Measurements from ENCODE around the gene RCL1.

RCL1 gene

GRCh38 chr9:4814913-4815312, 22.2 kb downstream of the RCL1 start:
- Mint-ChIP-seq H3K27me3 (no peaks in the 10 kb centered on the region), H3K4me3 (no peak overlapping the region), H3K4me1 (peaks cover 42% of the 10 kb centered on the region), H3K27ac (peak overlapping the region; percentile 76), H3K9me3 (peaks cover 17% of the 10 kb centered on the region), H3K36me3 (ENCODE audit: low read depth) (peaks cover 16% of the 10 kb centered on the region)
- ATAC-seq (no peak), DNase-seq (no peak)

- H3K4me3 Mint-ChIP-seq, result no peak overlapping the region
- no peaks in the 10 kb centered on the region for H3K27me3 Mint-ChIP-seq
- H3K4me1 Mint-ChIP-seq, result peaks cover 38% of the 10 kb centered on the region
- DNase-seq (no peak), ATAC-seq (no peak)
- H3K36me3 Mint-ChIP-seq (ENCODE audit: low read depth), result peaks cover 11% of the 10 kb centered on the region
- H3K27ac Mint-ChIP-seq, result peak overlapping the region; percentile 76
- H3K9me3 Mint-ChIP-seq, result peaks cover 14% of the 10 kb centered on the region
Observed at GRCh38 chr9:4815381-4815956, 22.7 kb downstream of the RCL1 start.

- no peak overlapping the region for H3K27ac Mint-ChIP-seq
- H3K9me3 Mint-ChIP-seq, result no peaks in the 10 kb centered on the region
- H3K4me3 Mint-ChIP-seq, result no peak overlapping the region
- peaks cover 7% of the 10 kb centered on the region for H3K36me3 Mint-ChIP-seq (ENCODE audit: low read depth)
- no peaks in the 10 kb centered on the region for H3K27me3 Mint-ChIP-seq
- DNase-seq, result no peak
- H3K4me1 Mint-ChIP-seq, result peaks cover 26% of the 10 kb centered on the region
- no peak for ATAC-seq
Observed at GRCh38 chr9:4820168-4820567, 27.4 kb downstream of the RCL1 start.

GRCh38 chr9:4821133-4821532, 28.4 kb downstream of the RCL1 start:
- Mint-ChIP-seq H3K27ac (no peak overlapping the region), H3K27me3 (no peaks in the 10 kb centered on the region), H3K4me3 (no peak overlapping the region), H3K4me1 (peaks cover 16% of the 10 kb centered on the region), H3K36me3 (ENCODE audit: low read depth) (peaks cover 7% of the 10 kb centered on the region), H3K9me3 (no peaks in the 10 kb centered on the region)
- DNase-seq (no peak), ATAC-seq (no peak)

GRCh38 chr9:4822057-4822456, 29.3 kb downstream of the RCL1 start:
- Mint-ChIP-seq H3K4me1 (peaks cover 16% of the 10 kb centered on the region), H3K9me3 (no peaks in the 10 kb centered on the region), H3K36me3 (ENCODE audit: low read depth) (peaks cover 11% of the 10 kb centered on the region), H3K4me3 (no peak overlapping the region), H3K27ac (no peak overlapping the region), H3K27me3 (no peaks in the 10 kb centered on the region)
- no peak for DNase-seq
- no peak for ATAC-seq

- Mint-ChIP-seq H3K27ac (no peak overlapping the region), H3K4me1 (peaks cover 8% of the 10 kb centered on the region), H3K4me3 (no peak overlapping the region), H3K36me3 (ENCODE audit: low read depth) (peaks cover 23% of the 10 kb centered on the region), H3K27me3 (no peaks in the 10 kb centered on the region), H3K9me3 (no peaks in the 10 kb centered on the region)
- no peak for DNase-seq
- ATAC-seq, result no peak
Observed at GRCh38 chr9:4826417-4827166, 33.8 kb downstream of the RCL1 start.

- Mint-ChIP-seq H3K4me1 (peaks cover 8% of the 10 kb centered on the region), H3K4me3 (no peak overlapping the region), H3K36me3 (ENCODE audit: low read depth) (peaks cover 27% of the 10 kb centered on the region), H3K27ac (no peak overlapping the region), H3K27me3 (no peaks in the 10 kb centered on the region), H3K9me3 (no peaks in the 10 kb centered on the region)
- ATAC-seq (no peak), DNase-seq (no peak)
Observed at GRCh38 chr9:4827224-4827623, 34.5 kb downstream of the RCL1 start.

GRCh38 chr9:4828761-4829160, 36.0 kb downstream of the RCL1 start:
- no peaks in the 10 kb centered on the region for H3K9me3 Mint-ChIP-seq
- ATAC-seq (no peak), DNase-seq (no peak)
- H3K36me3 Mint-ChIP-seq (ENCODE audit: low read depth), result peaks cover 38% of the 10 kb centered on the region
- no peak overlapping the region for H3K27ac Mint-ChIP-seq
- H3K4me3 Mint-ChIP-seq, result no peak overlapping the region
- H3K4me1 Mint-ChIP-seq, result peaks cover 21% of the 10 kb centered on the region
- no peaks in the 10 kb centered on the region for H3K27me3 Mint-ChIP-seq

- no peak overlapping the region for H3K27ac Mint-ChIP-seq
- H3K4me1 Mint-ChIP-seq, result peaks cover 32% of the 10 kb centered on the region
- H3K27me3 Mint-ChIP-seq, result no peaks in the 10 kb centered on the region
- peaks cover 43% of the 10 kb centered on the region for H3K36me3 Mint-ChIP-seq (ENCODE audit: low read depth)
- DNase-seq (no peak), ATAC-seq (no peak)
- no peaks in the 10 kb centered on the region for H3K9me3 Mint-ChIP-seq
- H3K4me3 Mint-ChIP-seq, result no peak overlapping the region
Observed at GRCh38 chr9:4829969-4830368, 37.2 kb downstream of the RCL1 start.

GRCh38 chr9:4830699-4831098, 38.0 kb downstream of the RCL1 start:
- no peak overlapping the region for H3K27ac Mint-ChIP-seq
- H3K9me3 Mint-ChIP-seq, result no peaks in the 10 kb centered on the region
- H3K36me3 Mint-ChIP-seq (ENCODE audit: low read depth), result peaks cover 49% of the 10 kb centered on the region
- ATAC-seq, result no peak
- DNase-seq, result no peak
- no peaks in the 10 kb centered on the region for H3K27me3 Mint-ChIP-seq
- H3K4me3 Mint-ChIP-seq, result no peak overlapping the region
- peaks cover 33% of the 10 kb centered on the region for H3K4me1 Mint-ChIP-seq

GRCh38 chr9:4831119-4831518, 38.4 kb downstream of the RCL1 start:
- Mint-ChIP-seq H3K27ac (no peak overlapping the region), H3K9me3 (no peaks in the 10 kb centered on the region), H3K36me3 (ENCODE audit: low read depth) (peaks cover 54% of the 10 kb centered on the region), H3K27me3 (no peaks in the 10 kb centered on the region), H3K4me3 (no peak overlapping the region), H3K4me1 (peaks cover 33% of the 10 kb centered on the region)
- ATAC-seq (no peak), DNase-seq (no peak)

- no peak for ATAC-seq
Observed at GRCh38 chr9:4831944-4832343, 39.2 kb downstream of the RCL1 start.

GRCh38 chr9:4832786-4833579, 40.2 kb downstream of the RCL1 start:
- DNase-seq (peak; percentile 46), ATAC-seq (peak; percentile 93)
- H3K4me3 Mint-ChIP-seq, result peak overlapping the region; percentile 19
- peaks cover 50% of the 10 kb centered on the region for H3K36me3 Mint-ChIP-seq (ENCODE audit: low read depth)
- H3K27me3 Mint-ChIP-seq, result no peaks in the 10 kb centered on the region
- H3K4me1 Mint-ChIP-seq, result peaks cover 42% of the 10 kb centered on the region
- no peaks in the 10 kb centered on the region for H3K9me3 Mint-ChIP-seq
- peak overlapping the region; percentile 88 for H3K27ac Mint-ChIP-seq

More at GRCh38 chr9:4831944-4832343, 39.2 kb downstream of the RCL1 start:
- DNase-seq, result no peak
- Mint-ChIP-seq H3K27me3 (no peaks in the 10 kb centered on the region), H3K4me3 (no peak overlapping the region), H3K4me1 (peaks cover 33% of the 10 kb centered on the region), H3K9me3 (no peaks in the 10 kb centered on the region), H3K27ac (peak overlapping the region; percentile 88), H3K36me3 (ENCODE audit: low read depth) (peaks cover 55% of the 10 kb centered on the region)

GRCh38 chr9:4833781-4834560, 41.2 kb downstream of the RCL1 start:
- H3K4me1 Mint-ChIP-seq, result peaks cover 50% of the 10 kb centered on the region
- no peaks in the 10 kb centered on the region for H3K9me3 Mint-ChIP-seq
- ATAC-seq, result no peak
- DNase-seq, result no peak
- peak overlapping the region; percentile 88 for H3K27ac Mint-ChIP-seq
- H3K36me3 Mint-ChIP-seq (ENCODE audit: low read depth), result peaks cover 51% of the 10 kb centered on the region
- peak overlapping the region; percentile 19 for H3K4me3 Mint-ChIP-seq
- no peaks in the 10 kb centered on the region for H3K27me3 Mint-ChIP-seq

All from activated naive CD8-positive, alpha-beta T cell treated with anti-CD3 and anti-CD28 coated beads, Interleukin-2, amount 50 U/mL, for 24 hours (primary cell).